Motor neuron (in vitro differentiated cells): ENCODE results near the gene COL23A1. TPM values are rescaled to one million over a fixed set of nuclear protein-coding genes. Genes with fewer than 3 reads are reported as not detected.
"Not testable (repeated sequence)": the region's sequence is repeated elsewhere in the genome, so short reads cannot be mapped to it uniquely, and the experiment has no call there.

Source experiments
- ATAC-seq, 8 experiments: fragments of 200-7000 bp; cut with Tn5 transposase; replicated peaks in 6 of 8; 2 replicates each; pipeline ENCODE4 v1.8.0; 2021; ENCODE audit warnings: mild to moderate bottlenecking in 8 of 8, moderate library complexity in 8 of 8
- H3K27ac ChIP-seq, 2 donors: fragments of 250-450 bp; sonication (Bioruptor Pico); 2 replicates each; pipeline ENCODE4 v1.9.0; 2021; ENCODE audit warnings: antibody characterized with exemption in 2 of 2, mild to moderate bottlenecking in 2 of 2, moderate library complexity in 1 of 2
- H3K4me1 ChIP-seq, 2 donors: fragments of 250-450 bp; sonication (Bioruptor Pico); replicated peaks in 1 of 2; 2 replicates each; pipeline ENCODE4 v1.6.1; 2021; ENCODE audit warnings: antibody characterized with exemption in 2 of 2, mild to moderate bottlenecking in 2 of 2, moderate library complexity in 1 of 2
- H3K4me3 ChIP-seq, 5 donors: fragments of 250-450 bp; sonication (Bioruptor Pico); 2 replicates each; pipeline ENCODE4 v1.9.0; 2021; ENCODE audit warnings: antibody characterized with exemption in 5 of 5, mild to moderate bottlenecking in 5 of 5, moderate library complexity in 4 of 5
- WGBS, 10 experiments: fragments of 450-650 bp; shearing (Covaris generic); methylation state at CpG; one replicate each; pipeline ENCODE4 v1.0.0; 2022; 5-methylcytosine and 5-hydroxymethylcytosine counted together
- in situ Hi-C, 9 experiments: fragments of 400-800 bp; cut with MboI; loops; one replicate each; pipeline ENCODE4 v1.15.0; 2021; ENCODE audit warnings: low sequenced_read_pairs in 9 of 9, low pct_unique_long_range_greater_than_20kb in 2 of 9; ENCODE audit not compliant: unreplicated experiment in 9 of 9
- total RNA-seq, 8 experiments: library from RNA; unstranded; fragments of 300-600 nt; gene quantifications; 2 replicates each; pipeline versions ENCODE4 v1.2.3 to v1.2.4, GENCODE V29; 2022

COL23A1 gene
- total RNA-seq, 8 experiments from 2014 or later, result 0.10 to 10.8 (median 0.20) TPM

GRCh38 chr5:178319541-178320041 lies 270.6 kb downstream of the COL23A1 start:
- in situ Hi-C loops, result no loop called here
- Histone ChIP-seq H3K4me3 (no peak overlapping the region), H3K27ac (no peak overlapping the region), H3K4me1 (no peaks in the 10 kb centered on the region)
- no peak for ATAC-seq
- WGBS, 10 experiments, result 40 to 88% (median 84%) methylated on average over 1 to 7 of the region's 20 CpGs; no CpG with 5 or more reads in 5 of the 10 experiments

- WGBS, 10 experiments, result 80 to 100% (median 96%) methylated on average over 1 to 2 of the region's 6 CpGs; no CpG with 5 or more reads in 6 of the 10 experiments
- no peak overlapping the region for H3K27ac ChIP-seq
- no peak for ATAC-seq
Measured at GRCh38 chr5:178318893-178319292, 271.3 kb downstream of the COL23A1 start.

DNA sequence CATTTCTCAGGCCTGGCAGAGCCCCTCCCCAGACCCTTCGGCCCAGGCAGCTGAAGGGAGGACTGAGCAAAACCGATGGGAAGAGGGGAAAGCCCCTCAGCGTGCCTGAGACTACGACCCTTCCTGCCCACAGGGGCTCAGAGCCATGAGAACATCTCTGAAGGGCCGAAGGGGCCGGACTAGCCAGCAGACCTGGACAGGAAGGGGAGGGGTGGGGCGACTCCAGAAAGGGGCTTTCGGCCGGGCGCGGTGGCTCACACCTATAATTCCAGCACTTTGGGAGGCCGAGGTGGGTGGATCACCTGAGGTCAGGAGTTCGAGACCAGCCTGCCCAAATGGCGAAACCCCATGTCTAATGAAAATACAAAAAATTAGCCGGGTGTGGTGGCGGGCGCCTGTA lies 271.8 kb downstream of the COL23A1 start:
- H3K4me3 ChIP-seq, result no peak overlapping the region
- in situ Hi-C loops, result no loop called here
- no peak for ATAC-seq
- WGBS, 10 experiments, result 61 to 94% (median 83%) methylated on average over 2 to 7 of the region's 17 CpGs; no CpG with 5 or more reads in 5 of the 10 experiments
- H3K4me1 ChIP-seq, result no peaks in the 10 kb centered on the region
- H3K27ac ChIP-seq, result no peak overlapping the region

More at GRCh38 chr5:178318893-178319292, 271.3 kb downstream of the COL23A1 start:
- no peak overlapping the region for H3K4me3 ChIP-seq
- in situ Hi-C loops, result no loop called here
- no peaks in the 10 kb centered on the region for H3K4me1 ChIP-seq

GRCh38 chr5:178317727-178318126 lies 272.5 kb downstream of the COL23A1 start:
- in situ Hi-C loops, H3K4me1 ChIP-seq, H3K4me3 ChIP-seq, ATAC-seq, H3K27ac ChIP-seq: not testable (repeated sequence)
- WGBS, 10 experiments, result 32 to 94% (median 77%) methylated on average over 1 to 5 of the region's 5 CpGs; no CpG with 5 or more reads in 6 of the 10 experiments

DNA sequence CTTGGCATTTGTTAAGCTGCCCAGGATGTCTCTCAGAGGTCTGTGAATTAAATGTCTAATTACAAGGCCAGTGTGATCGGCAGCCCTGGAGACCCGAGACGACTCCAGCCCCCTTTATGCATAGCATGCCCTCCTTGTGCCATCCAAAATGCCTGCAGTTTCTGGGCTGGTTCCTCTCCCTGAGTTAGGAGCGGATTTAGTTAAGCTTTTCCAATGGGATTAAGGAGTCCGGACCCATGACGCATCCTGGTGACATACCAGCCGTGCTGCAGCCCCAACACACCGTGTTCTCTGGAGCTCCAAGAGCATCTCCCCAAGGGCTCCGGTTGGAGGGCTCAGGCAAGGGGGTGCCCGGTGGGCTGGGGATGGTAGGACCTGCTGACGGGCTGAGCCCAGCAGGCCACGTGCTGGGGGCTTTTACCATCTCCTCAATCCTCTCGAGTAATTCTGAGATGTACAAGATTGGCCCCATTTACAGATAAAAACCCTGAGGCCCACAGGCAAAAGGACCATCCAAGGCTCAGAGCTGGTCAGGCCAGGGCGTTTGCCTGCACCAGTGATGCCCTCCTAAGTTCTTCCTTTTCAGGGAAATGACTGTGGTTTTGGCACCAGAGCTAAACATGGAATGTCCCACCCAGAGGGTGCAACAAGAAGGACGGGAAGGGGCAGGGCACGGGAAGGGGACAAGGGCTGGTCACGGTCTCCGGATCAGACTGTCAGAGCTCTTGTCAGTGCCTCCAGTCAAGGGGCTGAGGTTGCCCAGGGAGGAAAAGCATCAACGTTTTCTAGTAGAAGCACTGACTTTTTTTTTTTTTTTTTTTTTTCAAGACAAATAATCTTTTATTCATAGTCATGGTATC lies 275.0 kb downstream of the COL23A1 start:
- no peak for ATAC-seq
- Histone ChIP-seq H3K4me1 (no peaks in the 10 kb centered on the region), H3K4me3 (no peak overlapping the region), H3K27ac (no peak overlapping the region)
- in situ Hi-C loops, result no loop called here
- WGBS, 10 experiments, result 32 to 89% (median 76%) methylated on average over 1 to 12 of the region's 19 CpGs; no CpG with 5 or more reads in 1 of the 10 experiments

DNA sequence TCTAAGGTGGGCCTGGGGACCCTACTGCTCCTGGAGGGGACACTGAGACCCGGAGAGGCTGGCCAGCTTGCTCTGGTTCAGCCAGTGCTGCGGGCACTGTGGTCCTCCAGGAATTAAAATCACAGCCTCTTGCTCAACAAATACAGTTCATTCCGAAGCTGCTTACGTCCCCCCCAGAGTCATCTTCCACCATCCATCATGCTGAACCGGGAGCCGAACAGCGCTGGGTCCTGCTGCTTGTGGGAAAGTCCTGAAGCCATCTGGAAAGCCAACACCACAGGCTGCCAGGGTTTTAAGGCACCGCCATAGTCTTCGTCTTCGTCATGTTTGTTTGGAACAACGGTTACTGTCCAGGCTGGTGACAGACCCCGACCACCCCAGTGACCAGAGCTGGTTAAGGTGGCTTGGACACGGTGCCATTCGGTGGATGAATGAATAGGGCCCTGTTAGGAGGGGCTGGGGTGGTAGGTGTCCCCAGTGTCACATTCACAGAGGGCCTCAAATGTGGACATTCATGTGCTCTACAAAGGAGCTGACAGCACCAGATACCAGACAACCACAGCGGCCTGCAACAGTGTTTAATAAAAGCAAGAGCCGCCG lies 276.0 kb downstream of the COL23A1 start:
- 10 to 100% (median 78%) methylated on average over 2 to 10 of the region's 17 CpGs; no CpG with 5 or more reads in 4 of the 10 experiments for WGBS, 10 experiments
- H3K27ac ChIP-seq, result no peak overlapping the region
- in situ Hi-C loops, result no loop called here
- H3K4me1 ChIP-seq, result no peaks in the 10 kb centered on the region
- ATAC-seq, result peak in 3 of 8 experiments; percentile 20 to 63 (median 37)
- no peak overlapping the region for H3K4me3 ChIP-seq

DNA sequence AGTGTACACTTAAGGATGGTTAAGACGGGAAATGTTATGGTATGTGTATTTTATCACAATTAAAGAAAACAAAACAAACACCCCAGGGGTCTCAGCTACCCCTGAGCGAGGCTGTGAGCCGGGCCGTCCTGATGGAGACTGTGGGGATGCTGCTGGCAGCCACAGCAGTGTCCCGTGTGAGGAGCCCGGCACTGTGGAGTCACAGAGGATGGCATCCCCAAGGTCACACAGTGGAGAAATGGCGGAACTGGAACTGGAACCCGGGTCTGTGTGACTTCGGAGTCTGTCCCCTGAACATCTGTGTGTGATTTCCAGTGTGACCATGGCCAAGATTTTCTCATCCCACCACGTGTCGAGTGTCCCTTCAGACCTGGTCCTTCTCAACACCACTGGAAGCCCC lies 276.9 kb downstream of the COL23A1 start:
- 29 to 88% (median 80%) methylated on average over 1 to 8 of the region's 11 CpGs; no CpG with 5 or more reads in 4 of the 10 experiments for WGBS, 10 experiments
- Histone ChIP-seq H3K4me3 (no peak overlapping the region), H3K27ac (no peak overlapping the region), H3K4me1 (no peaks in the 10 kb centered on the region)
- no peak for ATAC-seq
- in situ Hi-C loops, result no loop called here

DNA sequence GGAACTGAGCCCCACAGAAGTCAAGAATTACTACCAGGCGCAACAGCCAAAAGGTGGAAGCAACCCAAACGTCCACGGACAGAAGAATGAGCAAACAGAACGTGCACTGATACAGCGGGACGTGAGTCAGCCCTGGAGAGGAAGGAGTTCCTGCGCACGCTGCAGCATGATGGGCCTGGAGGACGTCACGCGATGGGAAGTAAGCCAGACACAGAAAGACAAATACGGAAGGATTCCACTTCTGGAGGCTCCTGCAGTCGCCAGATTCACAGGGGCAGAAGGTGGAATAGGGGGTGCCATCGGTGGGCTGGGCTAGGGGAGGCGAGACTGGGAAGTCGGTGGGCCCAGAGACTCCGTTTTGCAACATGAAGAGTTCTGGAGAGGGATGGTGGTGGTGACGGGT lies 277.3 kb downstream of the COL23A1 start:
- ATAC-seq, result no peak
- in situ Hi-C loops, result no loop called here
- H3K27ac ChIP-seq, result no peak overlapping the region
- H3K4me3 ChIP-seq, result no peak overlapping the region
- 34 to 94% (median 80%) methylated on average over 2 to 7 of the region's 18 CpGs; no CpG with 5 or more reads in 4 of the 10 experiments for WGBS, 10 experiments
- no peaks in the 10 kb centered on the region for H3K4me1 ChIP-seq

- in situ Hi-C loops, result no loop called here
- no peak overlapping the region for H3K4me3 ChIP-seq
- H3K27ac ChIP-seq, result no peak overlapping the region
- ATAC-seq, result no peak
- 20 to 89% (median 53%) methylated on average over 1 to 7 of the region's 17 CpGs; no CpG with 5 or more reads in 6 of the 10 experiments for WGBS, 10 experiments
- H3K4me1 ChIP-seq, result peaks cover 0 to 4% of the 10 kb centered on the region in 2 donors
Measured at GRCh38 chr5:178310130-178310865, 279.9 kb downstream of the COL23A1 start.

- Histone ChIP-seq H3K27ac (no peak overlapping the region), H3K4me3 (no peak overlapping the region), H3K4me1 (peaks cover 0 to 4% of the 10 kb centered on the region in 2 donors)
- WGBS, 10 experiments, result 57 to 67% (median 60%) methylated on average over 1 to 2 of the region's 18 CpGs; no CpG with 5 or more reads in 7 of the 10 experiments
- in situ Hi-C loops, result no loop called here
- no peak for ATAC-seq
Measured at GRCh38 chr5:178309271-178310013, 280.8 kb downstream of the COL23A1 start.

- Histone ChIP-seq H3K4me1 (peaks cover 0 to 4% of the 10 kb centered on the region in 2 donors), H3K27ac (no peak overlapping the region), H3K4me3 (no peak overlapping the region)
- no peak for ATAC-seq
- in situ Hi-C loops, result no loop called here
- 0 to 100% (median 85%) methylated on average over 2 to 7 of the region's 18 CpGs; no CpG with 5 or more reads in 7 of the 10 experiments for WGBS, 10 experiments
Measured at GRCh38 chr5:178308541-178309092, 281.6 kb downstream of the COL23A1 start.
